GM12874 (cell line): Measurements from ENCODE around the gene PER3.

Source experiments
- CTCF ChIP-seq: IDR thresholded peaks from 2 replicates; pipeline ENCODE4 v1.5.1; 2011; ENCODE audit warnings: low read depth, mild to moderate bottlenecking, control low read depth, low read length, moderate library complexity; ENCODE audit not compliant: insufficient read depth

PER3 gene

GRCh38 chr1:7783826-7784491, at the start of gene PER3:
Gene PER3 (plus strand): TSS chr1:7784291. CDS start chr1:7784878, 587 bp downstream.
- TF ChIP-seq CTCF = no peak

- no peak for TF ChIP-seq CTCF
These were observed 46.0 kb upstream of the PER3 start for GRCh38 chr1:7738044-7738443.

- TF ChIP-seq CTCF = no peak
These were observed 40.7 kb upstream of the PER3 start for GRCh38 chr1:7743346-7743745.

GRCh38 chr1:7744882-7745281, 39.2 kb upstream of the PER3 start:
- TF ChIP-seq CTCF = no peak

- TF ChIP-seq CTCF = no peak
These were observed 38.3 kb upstream of the PER3 start for GRCh38 chr1:7745783-7746182.

GRCh38 chr1:7747605-7748004, 36.5 kb upstream of the PER3 start:
- TF ChIP-seq CTCF = no peak

GRCh38 chr1:7749126-7749525, 35.0 kb upstream of the PER3 start:
- TF ChIP-seq CTCF = no peak

- TF ChIP-seq CTCF = no peak
These were observed 32.9 kb upstream of the PER3 start for GRCh38 chr1:7751174-7751573.
